Lower lobe of right lung (tissue), 2 donors: ENCODE results near the gene TBKBP1. TPM values are rescaled to one million over a fixed set of nuclear protein-coding genes. Genes with fewer than 3 reads are reported as not detected.

Source experiments
- ATAC-seq, 2 donors: fragments of 200-7000 bp; cut with Tn5 transposase; one replicate each; pipeline ENCODE4 v1.9.1; 2020 to 2022; ENCODE audit warnings: mild to moderate bottlenecking in 2 of 2, moderate library complexity in 2 of 2
- DNase-seq: peaks from one replicate; pipeline ENCODE4 v3.0.0-alpha.2; 2020
- H3K27ac ChIP-seq: fragments of 200-600 bp; one replicate; pipeline ENCODE4 v1.8.0; 2022
- H3K27me3 ChIP-seq: fragments of 200-600 bp; one replicate; pipeline ENCODE4 v1.8.0; 2022; ENCODE audit warnings: low read depth
- H3K36me3 ChIP-seq: fragments of 200-600 bp; one replicate; pipeline ENCODE4 v1.8.0; 2022; ENCODE audit warnings: mild to moderate bottlenecking
- H3K4me1 ChIP-seq: fragments of 200-600 bp; one replicate; pipeline ENCODE4 v1.8.0; 2022
- H3K4me3 ChIP-seq: fragments of 200-600 bp; one replicate; pipeline ENCODE4 v1.8.0; 2022; ENCODE audit warnings: mild to moderate bottlenecking
- H3K9me3 ChIP-seq: fragments of 200-600 bp; one replicate; pipeline ENCODE4 v1.8.0; 2022
- CTCF ChIP-seq: fragments of 200-600 bp; IDR thresholded peaks from one replicate; pipeline ENCODE4 v1.8.0; 2022; ENCODE audit warnings: antibody characterized with exemption, mild to moderate bottlenecking
- intact Hi-C: fragments of 100-400 bp; cut with DNase I; formaldehyde crosslinking; loops from one replicate; pipeline ENCODE4 v1.11.0; 2022
- total RNA-seq: library from RNA; stranded (reverse); fragmentation: NEBNext Ultra II Directional; extraction: Animal tissue kit (Norgen Biotek cat#: 25700); gene quantifications from one replicate; pipeline ENCODE4 v1.2.1, GENCODE V29; 2021
- donor health status: DM: no; HTN: yes; CAD: no; lungs with severe emphysema.

The TBKBP1 gene
- total RNA-seq, 1 donor from 2014 or later: 8.3 TPM

DNA sequence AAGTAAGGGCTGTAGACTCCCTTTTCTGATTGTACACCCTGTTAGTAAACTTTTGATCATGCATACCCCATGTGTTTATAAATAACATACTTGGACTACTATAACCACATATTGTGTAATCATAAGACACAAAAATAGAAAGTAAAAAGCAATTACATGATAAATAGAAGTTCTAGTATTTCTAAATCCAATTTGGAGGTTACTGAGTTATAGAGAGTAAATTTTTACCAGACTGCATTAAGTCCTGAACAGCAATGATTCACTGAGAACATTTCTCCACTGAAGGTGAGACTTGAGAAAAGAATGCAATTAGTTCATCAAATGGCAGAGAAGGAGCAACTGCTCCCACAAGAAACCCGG, 7.7 kb upstream of the TBKBP1 start:
- no peak for TF ChIP-seq CTCF
- no peak overlapping the region for H3K27ac ChIP-seq
- no peaks in the 10 kb centered on the region for H3K27me3 ChIP-seq
- DNase-seq: no peak
- no peak for ATAC-seq
- peaks cover 48% of the 10 kb centered on the region for H3K36me3 ChIP-seq
- intact Hi-C loops: no loop called here
- H3K4me1 ChIP-seq: peaks cover 22% of the 10 kb centered on the region
- no peaks in the 10 kb centered on the region for H3K9me3 ChIP-seq
- no peak overlapping the region for H3K4me3 ChIP-seq

- peaks cover 43% of the 10 kb centered on the region for H3K36me3 ChIP-seq
- H3K27ac ChIP-seq: no peak overlapping the region
- H3K9me3 ChIP-seq: no peaks in the 10 kb centered on the region
- H3K4me1 ChIP-seq: peaks cover 22% of the 10 kb centered on the region
- no peaks in the 10 kb centered on the region for H3K27me3 ChIP-seq
- DNase-seq (no peak), ATAC-seq (no peak)
- no peak overlapping the region for H3K4me3 ChIP-seq
- no peak for TF ChIP-seq CTCF
- intact Hi-C loops: no loop called here
Measured at GRCh38 chr17:47686664-47687327, 7.2 kb upstream of the TBKBP1 start.

GRCh38 chr17:47687328-47687690, 6.7 kb upstream of the TBKBP1 start:
- no peak for DNase-seq
- no peak for TF ChIP-seq CTCF
- no peaks in the 10 kb centered on the region for H3K27me3 ChIP-seq
- H3K4me3 ChIP-seq: no peak overlapping the region
- ATAC-seq: no peak
- no peaks in the 10 kb centered on the region for H3K9me3 ChIP-seq
- intact Hi-C loops: no loop called here
- peaks cover 38% of the 10 kb centered on the region for H3K36me3 ChIP-seq
- H3K27ac ChIP-seq: no peak overlapping the region
- H3K4me1 ChIP-seq: peaks cover 23% of the 10 kb centered on the region

DNA sequence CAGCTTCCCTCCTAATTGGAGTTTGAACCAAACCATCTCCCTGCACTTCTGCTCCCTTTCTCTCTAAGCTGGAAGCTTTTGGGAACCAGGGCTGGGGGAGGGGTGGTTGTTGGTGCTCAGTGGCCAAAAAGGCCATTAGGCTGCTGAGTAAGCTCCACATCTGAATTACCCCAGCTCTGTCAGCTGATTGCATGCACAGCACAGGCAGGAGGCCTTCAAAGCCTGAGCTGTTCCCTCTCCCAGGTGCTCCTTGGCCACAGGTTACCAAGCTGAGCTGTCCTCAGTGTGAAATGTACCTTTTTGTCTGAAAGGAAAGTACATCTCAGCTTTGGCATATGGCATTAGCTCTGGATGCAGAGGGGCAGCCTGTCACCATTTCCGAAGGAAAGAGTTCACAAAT, 6.2 kb upstream of the TBKBP1 start:
- DNase-seq (no peak), ATAC-seq (no peak)
- TF ChIP-seq CTCF: no peak
- intact Hi-C loops: no loop called here
- Histone ChIP-seq H3K27ac (no peak overlapping the region), H3K4me1 (peaks cover 27% of the 10 kb centered on the region), H3K4me3 (no peak overlapping the region), H3K36me3 (peaks cover 34% of the 10 kb centered on the region), H3K27me3 (no peaks in the 10 kb centered on the region), H3K9me3 (no peaks in the 10 kb centered on the region)

GRCh38 chr17:47690121-47690520, 3.8 kb upstream of the TBKBP1 start:
- no peak overlapping the region for H3K27ac ChIP-seq
- H3K27me3 ChIP-seq: no peaks in the 10 kb centered on the region
- intact Hi-C loops: no loop called here
- no peak for TF ChIP-seq CTCF
- H3K36me3 ChIP-seq: peaks cover 10% of the 10 kb centered on the region
- H3K9me3 ChIP-seq: no peaks in the 10 kb centered on the region
- H3K4me3 ChIP-seq: no peak overlapping the region
- DNase-seq (no peak), ATAC-seq (no peak)
- peaks cover 36% of the 10 kb centered on the region for H3K4me1 ChIP-seq
